Mucosa of stomach (tissue), 1 donor: ENCODE data around the gene PGF.

ENCODE experiments used
- H3K27me3 ChIP-seq: one replicate; pipeline ENCODE4 v1.7.0; 2013; ENCODE audit warnings: mild to moderate bottlenecking, low read length; ENCODE audit not compliant: control insufficient read depth, insufficient read depth
- H3K36me3 ChIP-seq: one replicate; pipeline ENCODE4 v1.7.0; 2013; ENCODE audit warnings: low read length; ENCODE audit not compliant: control insufficient read depth, insufficient read depth
- H3K4me1 ChIP-seq: one replicate; pipeline ENCODE4 v1.7.0; 2013; ENCODE audit warnings: mild to moderate bottlenecking, low read length; ENCODE audit not compliant: control insufficient read depth, insufficient read depth
- H3K4me3 ChIP-seq: one replicate; pipeline ENCODE4 v1.7.0; 2013; ENCODE audit warnings: low read length
- H3K9ac ChIP-seq: one replicate; pipeline ENCODE4 v1.7.0; 2013; ENCODE audit warnings: mild to moderate bottlenecking, low read length, moderate library complexity
- H3K9me3 ChIP-seq: one replicate; pipeline ENCODE4 v1.7.0; 2013; ENCODE audit warnings: mild to moderate bottlenecking, low read length, moderate library complexity; ENCODE audit not compliant: control insufficient read depth
- donor health status: Pancreatic carcinoma.

PGF gene

DNA sequence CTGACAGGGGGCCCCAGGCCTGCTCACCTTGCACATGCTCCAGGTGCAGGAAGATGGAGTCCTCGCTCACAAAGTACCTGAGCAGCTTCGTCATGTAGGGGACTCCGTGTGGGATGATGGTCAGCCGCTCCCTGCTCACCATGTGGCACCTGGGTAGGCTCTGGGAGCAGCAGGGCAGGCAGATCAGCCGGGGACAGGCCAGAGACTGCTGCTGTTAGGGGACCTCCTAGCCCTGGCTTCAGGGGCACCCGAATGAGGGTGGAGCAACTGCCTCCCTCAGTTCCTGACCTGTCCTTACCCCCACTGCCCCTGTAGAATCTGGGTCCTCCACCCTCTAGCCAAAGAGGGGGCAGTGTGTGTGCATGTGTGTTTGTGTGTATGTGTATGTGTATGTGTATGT, 44.2 kb downstream of the PGF start:
- Histone ChIP-seq H3K36me3 (no peaks in the 10 kb centered on the region), H3K9me3 (no peaks in the 10 kb centered on the region), H3K4me3 (no peak overlapping the region), H3K9ac (no peak overlapping the region), H3K27me3 (no peaks in the 10 kb centered on the region), H3K4me1 (peaks cover 4% of the 10 kb centered on the region)

DNA sequence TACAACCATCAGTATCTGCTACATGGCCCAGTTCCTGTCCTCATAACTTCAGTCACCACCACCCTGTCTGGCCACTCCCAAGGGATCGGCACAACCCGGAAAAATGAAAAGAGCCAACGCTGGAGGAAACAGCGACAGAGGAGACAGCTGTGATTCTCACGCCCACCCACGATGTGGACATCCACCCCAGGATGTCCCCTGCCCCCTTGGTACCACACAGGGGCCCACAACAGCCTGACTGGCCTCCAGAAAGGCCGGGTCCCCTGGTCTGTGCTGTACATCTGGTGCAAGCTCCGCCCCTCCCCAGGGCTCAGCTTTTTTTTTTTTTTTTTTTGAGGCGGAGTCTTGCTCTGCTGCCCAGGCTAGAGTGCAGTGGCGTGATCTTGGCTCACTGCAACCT, 44.8 kb downstream of the PGF start:
- Histone ChIP-seq H3K4me1 (peaks cover 9% of the 10 kb centered on the region), H3K27me3 (no peaks in the 10 kb centered on the region)

DNA sequence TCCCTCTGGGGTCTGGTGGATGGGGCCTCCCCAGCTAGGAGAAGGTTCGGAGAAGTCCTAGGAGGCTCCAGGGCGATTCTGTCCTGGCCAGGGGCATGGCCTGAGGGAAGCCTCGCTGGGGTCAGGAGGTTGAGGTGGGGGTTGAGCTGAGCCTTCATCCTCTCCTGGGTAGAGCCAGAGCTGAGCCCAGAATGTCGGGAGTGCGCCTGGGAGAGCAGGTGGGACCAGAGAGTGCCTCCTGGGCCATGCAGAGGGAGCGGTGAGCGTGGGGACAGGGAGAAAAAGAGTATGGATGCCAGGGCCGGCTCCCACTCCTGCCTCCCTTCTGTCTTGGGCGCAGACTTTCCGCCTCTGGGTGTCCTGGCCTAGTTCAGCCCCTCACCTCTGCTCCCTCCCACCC, 45.5 kb downstream of the PGF start:
- Histone ChIP-seq H3K27me3 (no peaks in the 10 kb centered on the region), H3K9ac (no peak overlapping the region), H3K36me3 (no peaks in the 10 kb centered on the region), H3K4me1 (peaks cover 9% of the 10 kb centered on the region), H3K9me3 (no peaks in the 10 kb centered on the region), H3K4me3 (no peak overlapping the region)

More for the DNA sequence above, 44.8 kb downstream of the PGF start:
- H3K9ac ChIP-seq: no peak overlapping the region
- no peak overlapping the region for H3K4me3 ChIP-seq
- no peaks in the 10 kb centered on the region for H3K36me3 ChIP-seq
- no peaks in the 10 kb centered on the region for H3K9me3 ChIP-seq

DNA sequence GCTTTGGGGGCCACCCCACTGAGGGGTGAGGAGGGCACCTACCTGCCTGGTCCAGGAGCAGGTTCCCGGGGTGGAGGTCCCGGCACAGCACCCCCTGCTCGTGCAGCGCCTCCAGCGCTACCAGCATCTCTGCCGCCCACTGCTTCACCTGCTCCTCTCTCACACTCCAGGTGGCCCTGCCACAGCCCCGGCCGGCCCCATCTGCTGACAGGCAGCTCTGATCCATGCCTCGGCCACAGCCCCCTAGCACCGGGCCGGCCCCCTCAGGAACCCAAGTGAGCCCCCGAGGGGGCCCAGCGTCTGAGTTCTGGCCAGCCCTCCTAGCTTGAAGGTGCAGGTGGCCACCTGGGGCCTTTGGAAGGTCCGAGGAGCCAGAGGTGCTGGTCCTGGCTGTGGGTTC, 45.9 kb downstream of the PGF start:
- Histone ChIP-seq H3K27me3 (no peaks in the 10 kb centered on the region), H3K9me3 (no peaks in the 10 kb centered on the region), H3K36me3 (no peaks in the 10 kb centered on the region), H3K9ac (no peak overlapping the region), H3K4me1 (peaks cover 9% of the 10 kb centered on the region), H3K4me3 (no peak overlapping the region)

DNA sequence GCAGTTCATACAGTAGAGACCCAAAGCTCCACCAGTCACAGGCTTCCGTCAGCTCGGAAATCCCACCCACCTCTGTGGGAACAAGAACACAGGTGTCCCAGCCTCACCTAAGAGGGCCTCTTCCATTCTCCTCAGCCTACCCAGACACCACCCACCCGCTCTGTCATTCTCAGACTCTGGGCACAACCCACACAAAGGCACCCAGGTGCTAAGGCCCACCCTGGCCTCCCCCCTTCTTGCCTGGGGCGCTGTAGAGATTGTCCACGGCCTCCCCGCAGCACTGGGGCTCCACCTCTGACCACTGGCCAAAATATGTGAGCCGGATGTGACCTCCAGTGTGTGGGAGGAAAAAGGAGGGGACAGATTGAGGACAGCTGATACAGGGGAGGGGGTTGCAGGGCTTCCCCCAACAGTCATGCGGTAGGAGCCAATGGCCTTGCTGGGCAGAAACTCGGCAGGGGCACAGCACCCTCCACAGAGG, 46.5 kb downstream of the PGF start:
- Histone ChIP-seq H3K27me3 (no peaks in the 10 kb centered on the region), H3K9ac (no peak overlapping the region), H3K4me3 (no peak overlapping the region), H3K4me1 (peaks cover 9% of the 10 kb centered on the region), H3K9me3 (no peaks in the 10 kb centered on the region), H3K36me3 (no peaks in the 10 kb centered on the region)

DNA sequence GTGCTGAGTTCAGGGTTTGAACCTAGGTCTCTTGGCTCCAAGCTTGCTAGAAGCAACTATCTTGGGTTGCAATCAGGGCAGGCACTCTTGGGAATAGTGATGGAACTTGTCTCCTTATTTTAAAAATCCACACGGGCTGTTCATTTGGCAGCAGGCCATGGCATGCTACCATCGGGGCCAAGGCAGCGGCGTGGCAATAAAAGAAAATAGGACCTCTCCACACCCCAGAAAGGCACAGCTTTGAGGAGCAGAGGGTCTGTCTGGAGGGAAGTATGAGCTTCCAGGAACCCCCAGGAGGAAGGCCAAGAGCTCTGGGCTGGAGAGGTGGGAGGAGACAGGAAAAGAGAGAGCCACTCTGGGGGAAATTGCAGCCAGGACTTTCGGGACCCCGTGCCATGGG, 47.7 kb downstream of the PGF start:
- no peak overlapping the region for H3K4me3 ChIP-seq
- no peak overlapping the region for H3K9ac ChIP-seq
- no peaks in the 10 kb centered on the region for H3K27me3 ChIP-seq
- H3K36me3 ChIP-seq: peaks cover 6% of the 10 kb centered on the region
- no peaks in the 10 kb centered on the region for H3K9me3 ChIP-seq
- peaks cover 9% of the 10 kb centered on the region for H3K4me1 ChIP-seq

DNA sequence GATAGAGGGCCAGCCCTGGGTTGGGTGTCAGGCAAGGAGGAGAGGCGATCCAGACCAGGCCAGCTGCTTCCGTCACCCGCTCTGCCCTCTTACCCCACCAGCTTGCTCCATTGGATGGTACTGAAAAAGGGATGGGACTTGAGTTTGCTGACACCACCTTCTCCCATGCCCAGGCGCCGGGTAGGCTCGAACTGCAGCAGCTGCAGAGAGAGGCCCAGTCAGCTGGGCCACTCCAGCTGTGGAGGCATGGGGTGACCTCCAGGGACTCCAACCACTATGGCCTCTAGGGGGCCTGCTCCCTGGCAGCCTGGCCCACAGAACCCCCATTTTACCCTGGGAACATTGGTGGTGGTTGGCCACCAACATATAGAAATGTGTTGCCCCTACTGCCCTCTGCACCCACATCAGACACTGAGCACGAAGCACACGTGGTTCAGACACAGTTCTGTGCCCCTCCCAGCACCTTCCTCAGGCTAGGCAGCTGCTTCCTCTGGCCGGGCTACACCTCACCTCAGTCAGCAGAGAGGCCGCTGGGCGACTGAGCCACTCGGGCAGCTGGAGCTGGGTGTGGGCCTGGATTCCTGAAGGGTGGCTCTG, 48.4 kb downstream of the PGF start:
- H3K9ac ChIP-seq: no peak overlapping the region
- no peaks in the 10 kb centered on the region for H3K27me3 ChIP-seq
- no peak overlapping the region for H3K4me3 ChIP-seq
- H3K36me3 ChIP-seq: peaks cover 13% of the 10 kb centered on the region
- no peaks in the 10 kb centered on the region for H3K9me3 ChIP-seq
- peaks cover 9% of the 10 kb centered on the region for H3K4me1 ChIP-seq

DNA sequence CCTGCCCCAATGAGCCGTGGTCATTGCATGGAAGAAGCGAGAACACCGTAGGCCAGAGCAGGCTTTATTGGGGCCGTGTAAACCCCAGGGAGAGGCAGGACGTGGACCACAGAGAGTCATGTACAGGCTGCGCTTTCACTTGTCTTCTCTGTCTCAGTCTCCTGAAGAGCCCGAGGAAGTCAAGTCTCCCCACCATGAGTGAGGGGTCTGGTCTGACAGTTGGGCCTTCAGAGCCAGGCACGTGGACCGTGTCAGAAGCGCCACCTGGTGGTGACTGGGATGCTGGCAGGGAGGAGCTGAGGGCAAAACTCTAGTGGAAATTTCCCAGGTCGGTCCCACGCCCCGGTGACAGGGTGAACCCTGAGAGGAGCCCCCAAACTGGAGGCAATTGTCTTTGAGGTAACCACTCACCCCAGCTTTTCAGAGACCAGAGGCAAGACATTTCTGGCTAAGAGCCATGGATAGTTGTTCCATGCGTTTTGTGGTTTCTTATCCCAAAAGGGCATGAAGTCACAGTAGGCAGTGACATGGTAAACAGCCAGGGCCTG, 49.7 kb downstream of the PGF start:
- Histone ChIP-seq H3K27me3 (no peaks in the 10 kb centered on the region), H3K4me1 (peaks cover 9% of the 10 kb centered on the region), H3K9ac (no peak overlapping the region), H3K9me3 (no peaks in the 10 kb centered on the region), H3K36me3 (peaks cover 25% of the 10 kb centered on the region), H3K4me3 (no peak overlapping the region)

DNA sequence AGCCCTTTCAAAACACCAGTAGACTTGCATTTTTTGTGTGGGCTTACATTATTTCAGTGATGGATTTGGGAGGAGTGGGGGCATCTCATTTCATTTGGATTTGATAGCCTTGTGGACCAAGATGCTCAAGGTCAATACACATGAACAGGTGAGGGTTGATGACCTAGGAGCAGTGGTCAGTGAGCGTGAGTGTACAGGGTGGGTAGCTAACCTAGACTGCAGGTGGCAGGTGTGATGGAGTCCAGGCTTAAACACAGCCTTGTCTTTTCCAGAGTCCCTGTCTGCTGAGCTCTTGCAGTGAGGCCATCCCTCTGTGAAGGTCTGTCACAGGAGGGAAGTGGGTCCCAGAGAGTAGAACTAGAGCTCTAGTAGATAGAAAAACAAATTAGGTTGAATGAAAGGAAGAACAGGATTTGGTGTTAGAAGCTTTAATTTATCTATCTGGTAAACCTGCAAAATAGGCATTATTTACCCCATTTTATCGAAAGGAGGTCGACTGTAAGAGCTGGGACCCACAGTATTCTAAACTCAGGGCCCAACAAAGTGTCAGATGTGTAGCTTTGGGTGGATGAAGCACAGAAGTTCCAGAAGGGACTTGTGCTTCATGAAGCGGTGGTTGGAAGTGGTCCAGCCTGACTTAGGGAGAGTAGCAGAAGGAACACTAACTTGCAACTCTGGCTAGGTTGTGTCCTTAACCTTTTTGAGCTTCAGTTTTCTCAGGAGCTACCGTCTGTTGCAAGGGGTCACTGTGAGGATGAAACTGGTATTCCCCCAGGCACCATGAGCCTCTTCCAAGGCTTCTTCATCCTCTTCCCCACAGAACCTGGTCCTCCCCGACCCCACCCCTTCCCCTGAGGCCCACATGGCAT, 50.5 kb downstream of the PGF start:
- no peak overlapping the region for H3K4me3 ChIP-seq
- H3K9ac ChIP-seq: no peak overlapping the region
- no peaks in the 10 kb centered on the region for H3K9me3 ChIP-seq
- H3K4me1 ChIP-seq: peaks cover 9% of the 10 kb centered on the region
- peaks cover 25% of the 10 kb centered on the region for H3K36me3 ChIP-seq
- H3K27me3 ChIP-seq: no peaks in the 10 kb centered on the region

DNA sequence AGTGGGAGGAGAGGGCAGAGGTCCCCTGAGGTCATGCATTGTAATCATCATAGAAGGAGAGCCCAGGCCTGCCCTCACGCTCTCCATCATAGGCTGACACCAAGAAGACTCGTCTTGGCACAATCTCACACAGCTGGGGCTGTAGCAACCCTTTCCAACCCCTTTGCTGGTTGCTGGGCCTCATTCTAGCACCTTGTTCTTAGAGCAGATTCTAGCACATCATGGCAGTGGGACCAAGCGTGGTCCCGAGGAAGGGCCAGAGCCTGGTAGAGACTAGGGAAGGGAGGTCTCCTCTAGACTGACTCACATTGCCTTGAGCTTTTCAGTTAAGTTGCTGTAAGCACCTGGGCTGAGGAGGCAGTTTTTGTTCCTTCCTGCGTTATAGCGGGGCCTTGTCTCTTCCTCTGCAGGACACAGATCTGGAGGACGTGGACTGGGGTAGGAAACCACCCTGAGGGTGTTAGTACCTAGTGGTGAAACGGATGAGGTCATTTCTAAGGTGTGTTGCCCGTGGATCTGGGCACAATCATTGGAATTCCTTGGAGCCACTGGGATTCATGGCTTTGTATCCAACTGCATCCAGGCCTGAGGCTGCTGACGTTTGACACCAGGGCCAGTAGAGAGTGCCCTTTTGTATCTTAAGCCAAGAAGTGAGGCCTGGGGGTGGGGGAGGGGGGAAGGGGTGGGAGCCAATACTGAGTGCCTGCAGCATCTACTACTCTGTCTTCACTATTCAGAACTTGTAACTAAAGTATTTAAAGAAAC, 52.3 kb downstream of the PGF start:
- Histone ChIP-seq H3K27me3 (no peaks in the 10 kb centered on the region), H3K4me1 (peaks cover 9% of the 10 kb centered on the region), H3K9me3 (no peaks in the 10 kb centered on the region), H3K9ac (no peak overlapping the region), H3K4me3 (no peak overlapping the region), H3K36me3 (peaks cover 33% of the 10 kb centered on the region)

DNA sequence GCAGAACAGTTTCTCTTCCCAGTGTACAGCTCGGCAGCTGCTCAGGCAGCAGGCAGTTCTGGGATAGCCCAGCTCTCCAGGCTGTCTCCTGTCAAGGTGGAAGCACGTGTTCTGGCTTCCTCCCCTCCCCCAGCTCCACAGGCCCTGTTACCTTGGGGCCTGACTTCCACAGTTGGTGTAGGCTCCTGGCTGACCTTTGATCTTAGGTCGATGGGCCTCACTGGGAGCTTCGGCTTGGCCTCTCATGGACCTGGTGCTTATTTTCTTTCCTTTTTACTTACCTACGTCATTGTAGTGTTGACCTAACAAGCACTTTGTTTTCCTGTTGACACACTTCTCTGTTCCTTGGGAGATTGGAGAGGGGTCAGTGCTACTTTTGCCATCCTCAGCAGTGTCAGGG, 56.7 kb downstream of the PGF start:
- no peak overlapping the region for H3K9ac ChIP-seq
- H3K4me3 ChIP-seq: no peak overlapping the region
- no peaks in the 10 kb centered on the region for H3K27me3 ChIP-seq
- no peaks in the 10 kb centered on the region for H3K4me1 ChIP-seq
- H3K36me3 ChIP-seq: peaks cover 43% of the 10 kb centered on the region
- no peaks in the 10 kb centered on the region for H3K9me3 ChIP-seq

DNA sequence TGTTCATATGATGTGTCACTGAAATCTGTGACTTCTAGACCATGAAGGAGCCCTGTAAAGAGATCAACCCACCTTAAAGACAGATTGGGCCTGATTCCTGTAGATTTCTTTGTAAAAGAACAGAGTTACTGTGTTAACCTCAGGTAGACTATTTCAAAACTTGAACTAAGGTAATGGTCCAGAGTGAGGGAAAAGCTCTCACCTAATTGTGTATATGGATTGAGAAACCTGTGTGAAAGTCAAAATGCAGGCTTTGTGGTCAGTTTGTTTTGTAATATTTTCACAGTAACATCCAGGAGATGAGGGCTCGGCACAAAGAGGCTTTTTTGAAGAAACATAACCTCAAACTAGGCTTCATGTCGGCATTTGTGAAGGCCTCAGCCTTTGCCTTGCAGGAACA, 57.3 kb downstream of the PGF start:
- peaks cover 43% of the 10 kb centered on the region for H3K36me3 ChIP-seq
- H3K27me3 ChIP-seq: no peaks in the 10 kb centered on the region
- no peak overlapping the region for H3K4me3 ChIP-seq
- no peak overlapping the region for H3K9ac ChIP-seq
- H3K9me3 ChIP-seq: no peaks in the 10 kb centered on the region
- no peaks in the 10 kb centered on the region for H3K4me1 ChIP-seq
